ENCODE results near the gene ZSWIM5. TPM values are rescaled to one million over a fixed set of nuclear protein-coding genes. Genes with fewer than 3 reads are reported as not detected.

Gene ZSWIM5
- total RNA-seq, 3 donors from 2014 or later, result 1.6 to 4.5 (median 3.3) TPM

- Histone ChIP-seq H3K4me1 (peaks cover 0 to 19% of the 10 kb centered on the region in 2 donors), H3K36me3 (no peaks in the 10 kb centered on the region), H3K9me3 (no peaks in the 10 kb centered on the region), H3K27ac (no peak overlapping the region), H3K4me3 (no peak overlapping the region), H3K27me3 (no peaks in the 10 kb centered on the region)
- DNase-seq (ENCODE audit: low spot score in 2 of 2), result no peak
- intact Hi-C loops (cut with DNase I; ENCODE audit: low total_unique reads), result no loop called here
- TF ChIP-seq POLR2AphosphoS5 (IDR thresholded peaks at IDR 0.05), result no peak
- TF ChIP-seq CTCF (IDR thresholded peaks at IDR 0.05), result no peak
- TF ChIP-seq POLR2A (IDR thresholded peaks at IDR 0.05), result no peak
Observed at GRCh38 chr1:45016090-45016697, 190.2 kb downstream of the ZSWIM5 start.

GRCh38 chr1:45015683-45016082 is 190.7 kb downstream of the ZSWIM5 start:
- intact Hi-C loops (cut with DNase I; ENCODE audit: low total_unique reads), result no loop called here
- no peak overlapping the region for H3K27ac ChIP-seq
- no peaks in the 10 kb centered on the region for H3K9me3 ChIP-seq
- peaks cover 0 to 19% of the 10 kb centered on the region in 2 donors for H3K4me1 ChIP-seq
- no peaks in the 10 kb centered on the region for H3K27me3 ChIP-seq
- no peak for DNase-seq (ENCODE audit: low spot score in 2 of 2)
- no peaks in the 10 kb centered on the region for H3K36me3 ChIP-seq
- no peak overlapping the region for H3K4me3 ChIP-seq
- TF ChIP-seq POLR2AphosphoS5 (IDR thresholded peaks at IDR 0.05) (no peak), CTCF (IDR thresholded peaks at IDR 0.05) (no peak), POLR2A (IDR thresholded peaks at IDR 0.05) (no peak)

- no peaks in the 10 kb centered on the region for H3K36me3 ChIP-seq
- peak; percentile 86 to 90 (median 89) for TF ChIP-seq CTCF (IDR thresholded peaks at IDR 0.05)
- TF ChIP-seq POLR2A (IDR thresholded peaks at IDR 0.05), result no peak
- peak in 2 of 3 donors; percentile 32 to 41 for TF ChIP-seq POLR2AphosphoS5 (IDR thresholded peaks at IDR 0.05)
- no peak overlapping the region for H3K27ac ChIP-seq
Observed at GRCh38 chr1:45014321-45015028, 191.9 kb downstream of the ZSWIM5 start.

GRCh38 chr1:45013551-45014209 is 192.7 kb downstream of the ZSWIM5 start:
- H3K27ac ChIP-seq, result no peak overlapping the region

More at GRCh38 chr1:45014321-45015028, 191.9 kb downstream of the ZSWIM5 start:
- intact Hi-C loops (cut with DNase I; ENCODE audit: low total_unique reads), result loop anchor here (5.0 kb wide), 2 partner anchors 288 to 1238 kb away; no protein-coding TSS in a partner anchor
- peaks cover 5 to 28% of the 10 kb centered on the region in 2 donors for H3K4me1 ChIP-seq
- H3K4me3 ChIP-seq, result no peak overlapping the region
- H3K9me3 ChIP-seq, result no peaks in the 10 kb centered on the region
- no peaks in the 10 kb centered on the region for H3K27me3 ChIP-seq
- DNase-seq (ENCODE audit: low spot score in 2 of 2), result peak; percentile 68 to 75

More at GRCh38 chr1:45013551-45014209, 192.7 kb downstream of the ZSWIM5 start:
- Histone ChIP-seq H3K9me3 (no peaks in the 10 kb centered on the region), H3K36me3 (no peaks in the 10 kb centered on the region), H3K27me3 (no peaks in the 10 kb centered on the region), H3K4me1 (peaks cover 5 to 31% of the 10 kb centered on the region in 2 donors), H3K4me3 (no peak overlapping the region)
- no peak for DNase-seq (ENCODE audit: low spot score in 2 of 2)
- TF ChIP-seq POLR2AphosphoS5 (IDR thresholded peaks at IDR 0.05) (no peak), CTCF (IDR thresholded peaks at IDR 0.05) (no peak), POLR2A (IDR thresholded peaks at IDR 0.05) (no peak)
- intact Hi-C loops (cut with DNase I; ENCODE audit: low total_unique reads), result loop anchor here (2.0 to 5.0 kb wide), 3 partner anchors 289 to 1239 kb away; no protein-coding TSS in a partner anchor

All from breast epithelium (tissue), 4 donors.